GM12875 (cell line): Measurements from ENCODE around the gene PPP1R9B.

ENCODE experiments used
- H3K4me3 ChIP-seq: one replicate; pipeline ENCODE4 v1.5.1; 2011; ENCODE audit warnings: low read depth, low read length, control low read depth
- CTCF ChIP-seq: IDR thresholded peaks from 2 replicates; pipeline ENCODE4 v1.5.1; 2011; ENCODE audit warnings: low read depth, mild to moderate bottlenecking, control low read depth, inconsistent platforms, low read length, moderate library complexity, borderline replicate concordance; ENCODE audit not compliant: insufficient read depth

The PPP1R9B gene

GRCh38 chr17:50162466-50163254, 12.2 kb upstream of the PPP1R9B start:
- H3K4me3 ChIP-seq = no peak overlapping the region
- no peak for TF ChIP-seq CTCF

GRCh38 chr17:50161911-50162288, 11.4 kb upstream of the PPP1R9B start:
- TF ChIP-seq CTCF = no peak
- no peak overlapping the region for H3K4me3 ChIP-seq

- H3K4me3 ChIP-seq = peak overlapping the region; percentile 52
- TF ChIP-seq CTCF = peak; percentile 97
Observed at GRCh38 chr17:50161023-50161910, 10.8 kb upstream of the PPP1R9B start.

GRCh38 chr17:50157891-50158290, 7.4 kb upstream of the PPP1R9B start:
- no peak overlapping the region for H3K4me3 ChIP-seq
- TF ChIP-seq CTCF = no peak

- no peak for TF ChIP-seq CTCF
- no peak overlapping the region for H3K4me3 ChIP-seq
Observed at GRCh38 chr17:50155115-50155819, 4.8 kb upstream of the PPP1R9B start.

- H3K4me3 ChIP-seq = no peak overlapping the region
- TF ChIP-seq CTCF = no peak
Observed at GRCh38 chr17:50154604-50155003, 4.1 kb upstream of the PPP1R9B start.
